ENCODE measurements around the gene RASA3.

Gene RASA3

DNA sequence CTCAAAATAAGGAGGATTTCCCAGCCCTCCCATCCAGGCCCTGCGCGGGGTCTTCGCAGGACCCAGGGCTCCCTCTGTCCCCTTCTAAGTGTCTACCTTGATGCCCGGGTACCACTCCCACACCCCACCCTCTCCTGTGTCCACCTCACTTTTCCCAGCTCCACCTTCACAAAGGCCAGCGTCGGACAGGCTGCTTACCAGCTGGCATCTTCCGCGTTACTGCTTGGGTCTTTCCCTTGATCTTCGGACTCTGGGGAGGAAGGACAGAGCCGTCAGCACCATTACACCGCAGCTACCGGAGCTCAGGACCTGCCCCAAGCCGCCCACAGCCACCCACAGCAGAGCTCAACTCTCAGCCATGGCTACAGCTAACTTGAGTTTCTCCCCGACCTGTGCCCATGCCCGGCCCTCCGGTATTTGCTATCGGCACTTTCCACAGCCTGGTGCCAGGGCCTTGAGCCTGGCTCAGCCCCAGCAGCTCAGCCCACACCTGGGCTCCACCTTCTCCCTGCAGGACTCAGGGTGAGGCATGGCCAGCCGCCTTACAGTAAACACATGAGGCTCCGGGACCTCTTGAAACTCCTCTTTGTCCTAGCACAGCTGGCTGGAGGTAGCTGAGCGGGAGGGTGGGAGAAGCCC is 162.3 kb downstream of the RASA3 start:
- TF ChIP-seq, protein P1, sequence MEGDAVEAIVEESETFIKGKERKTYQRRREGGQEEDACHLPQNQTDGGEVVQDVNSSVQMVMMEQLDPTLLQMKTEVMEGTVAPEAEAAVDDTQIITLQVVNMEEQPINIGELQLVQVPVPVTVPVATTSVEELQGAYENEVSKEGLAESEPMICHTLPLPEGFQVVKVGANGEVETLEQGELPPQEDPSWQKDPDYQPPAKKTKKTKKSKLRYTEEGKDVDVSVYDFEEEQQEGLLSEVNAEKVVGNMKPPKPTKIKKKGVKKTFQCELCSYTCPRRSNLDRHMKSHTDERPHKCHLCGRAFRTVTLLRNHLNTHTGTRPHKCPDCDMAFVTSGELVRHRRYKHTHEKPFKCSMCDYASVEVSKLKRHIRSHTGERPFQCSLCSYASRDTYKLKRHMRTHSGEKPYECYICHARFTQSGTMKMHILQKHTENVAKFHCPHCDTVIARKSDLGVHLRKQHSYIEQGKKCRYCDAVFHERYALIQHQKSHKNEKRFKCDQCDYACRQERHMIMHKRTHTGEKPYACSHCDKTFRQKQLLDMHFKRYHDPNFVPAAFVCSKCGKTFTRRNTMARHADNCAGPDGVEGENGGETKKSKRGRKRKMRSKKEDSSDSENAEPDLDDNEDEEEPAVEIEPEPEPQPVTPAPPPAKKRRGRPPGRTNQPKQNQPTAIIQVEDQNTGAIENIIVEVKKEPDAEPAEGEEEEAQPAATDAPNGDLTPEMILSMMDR (IDR thresholded peaks at IDR 0.05; ENCODE audit: low read depth, low read length), result no peak
- no peak overlapping the region for H3K4me3 ChIP-seq (ENCODE audit: low read depth, low read length)

GRCh38 chr13:113969311-113969972 is 163.0 kb downstream of the RASA3 start:
- TF ChIP-seq, protein P1 (IDR thresholded peaks at IDR 0.05; ENCODE audit: low read depth, low read length), result no peak
- no peak overlapping the region for H3K4me3 ChIP-seq (ENCODE audit: low read depth, low read length)

- TF ChIP-seq, protein P1 (IDR thresholded peaks at IDR 0.05; ENCODE audit: low read depth, low read length), result no peak
- H3K4me3 ChIP-seq (ENCODE audit: low read depth, low read length), result no peak overlapping the region
Observed at GRCh38 chr13:113968463-113969310, 163.7 kb downstream of the RASA3 start.

- TF ChIP-seq, protein P1 (IDR thresholded peaks at IDR 0.05; ENCODE audit: low read depth, low read length), result no peak
- no peak overlapping the region for H3K4me3 ChIP-seq (ENCODE audit: low read depth, low read length)
Observed at GRCh38 chr13:113967729-113968462, 164.5 kb downstream of the RASA3 start.

DNA sequence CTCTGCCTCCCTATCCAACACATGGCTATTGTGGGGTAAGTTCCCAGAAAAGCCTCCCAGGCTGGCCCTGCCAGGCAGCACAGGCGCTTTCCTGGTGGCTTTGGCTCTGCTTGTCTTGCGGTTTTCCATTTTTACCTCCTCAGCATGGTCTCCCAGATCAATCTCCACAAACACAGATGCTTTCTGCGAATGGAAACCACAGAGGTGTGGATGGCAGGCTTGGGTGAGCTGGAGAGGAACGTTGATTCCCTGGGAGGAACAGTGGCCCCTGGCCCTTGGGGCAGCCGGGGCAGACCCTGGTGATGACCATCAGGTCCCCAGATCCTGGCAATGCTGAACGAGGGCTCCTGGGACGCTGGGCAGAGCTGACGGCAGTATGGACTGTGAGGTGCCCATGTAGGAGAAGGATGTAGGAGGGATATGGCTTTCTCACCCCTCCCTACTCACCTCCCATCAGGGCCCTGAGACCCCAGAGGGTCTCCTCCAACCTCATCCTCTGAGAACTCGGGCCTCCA is 165.2 kb downstream of the RASA3 start:
- TF ChIP-seq, protein P1 (IDR thresholded peaks at IDR 0.05; ENCODE audit: low read depth, low read length), result no peak
- no peak overlapping the region for H3K4me3 ChIP-seq (ENCODE audit: low read depth, low read length)

DNA sequence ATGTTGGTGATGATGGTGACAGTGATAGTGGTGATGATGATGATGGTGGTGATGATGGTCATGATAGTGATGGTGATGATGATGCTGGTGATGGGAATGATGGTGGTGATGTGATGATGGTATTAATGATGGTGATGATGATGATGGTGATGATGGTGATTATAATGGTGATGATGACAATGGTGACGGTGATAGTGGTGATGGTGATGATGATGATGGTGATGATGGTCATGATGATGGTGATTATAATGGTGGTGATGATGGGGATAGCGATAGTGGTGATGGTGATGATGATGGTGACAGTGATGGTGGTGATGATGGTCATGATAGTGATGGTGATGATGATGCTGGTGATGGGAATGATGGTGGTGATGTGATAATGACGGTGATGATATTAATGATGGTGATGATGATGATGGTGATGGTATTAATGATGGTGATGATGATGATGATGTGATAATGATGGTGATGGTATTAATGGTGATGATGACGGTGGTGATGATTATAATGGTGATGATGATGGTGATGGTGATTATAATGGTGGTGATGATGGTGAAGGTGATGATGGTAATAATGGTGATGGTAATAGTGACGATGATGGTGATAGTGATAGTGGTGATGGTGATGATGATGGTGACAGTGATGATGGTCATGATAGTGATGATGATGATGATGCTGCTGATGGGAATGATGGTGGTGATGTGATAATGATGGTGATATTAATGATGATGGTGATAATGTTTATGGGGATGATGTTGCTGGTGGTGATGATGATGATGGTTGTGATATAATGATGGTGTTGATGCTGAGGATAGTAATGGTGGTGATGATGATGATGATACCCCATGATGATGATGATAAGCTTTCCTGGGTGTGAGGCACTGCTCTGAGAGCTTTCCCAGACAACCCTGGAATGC is 166.2 kb downstream of the RASA3 start:
- TF ChIP-seq, protein P1 (IDR thresholded peaks at IDR 0.05; ENCODE audit: low read depth, low read length), result no peak
- no peak overlapping the region for H3K4me3 ChIP-seq (ENCODE audit: low read depth, low read length)
